GM12878 (cell line): ENCODE results near the gene AK4. TPM values are rescaled to one million over a fixed set of nuclear protein-coding genes. Genes with fewer than 3 reads are reported as not detected.
A peak's percentile ranks its signal among the peaks of the same experiment; 100 is the strongest.

Experiments used
- ATAC-seq: fragments of 200-7000 bp; cut with Tn5 transposase; 3 replicates; pipeline ENCODE4 v1.9.1; 2020; ENCODE audit warnings: mild to moderate bottlenecking, moderate library complexity
- BruUV-seq: library from RNA; stranded (reverse); fragments of 400-500 nt; replicated peaks from 2 replicates; lab custom pipeline; 2021; lab: Mats Ljungman, UMichigan
- CTCF ChIA-PET: fragments of 300-600 bp; sonication (Branson Sonifier 250); formaldehyde crosslinking; extraction: SDS; loops from one replicate; lab custom pipeline; 2021; ENCODE audit warnings: inconsistent platforms; lab: Yijun Ruan, JAX
- POLR2A ChIA-PET: fragments of 350-600 bp; formaldehyde crosslinking; extraction: SDS; loops from one replicate; lab custom pipeline; 2021; ENCODE audit warnings: inconsistent platforms; lab: Charles Lee
- RAD21 ChIA-PET: fragments of 300-600 bp; sonication (Branson Sonifier 250); formaldehyde crosslinking; loops from one replicate; lab custom pipeline; 2023; ENCODE audit warnings: antibody characterized with exemption; ENCODE audit not compliant: unreplicated experiment; lab: Charles Lee
- SMC1A ChIA-PET: fragments of 300-600 bp; sonication (Branson Sonifier 250); formaldehyde crosslinking; loops from one replicate; lab custom pipeline; 2023; ENCODE audit not compliant: unreplicated experiment, uncharacterized antibody; lab: Charles Lee
- DNase-seq: peaks from one replicate; pipeline ENCODE4 v3.0.0-alpha.2; 2011; ENCODE audit warnings: low read depth, low spot score
- FAIRE-seq: peaks from 3 replicates; lab custom pipeline; 2011; peaks lifted over from hg19 to GRCh38; lab: Jason Lieb, UNC
- H2AFZ ChIP-seq: 2 replicates; pipeline ENCODE4 v1.6.0; 2011; ENCODE audit warnings: low read depth, low read length, control low read depth; ENCODE audit not compliant: control insufficient read depth
- H3K27ac ChIP-seq: 2 replicates; pipeline ENCODE4 v1.5.1; 2011; ENCODE audit warnings: control low read depth; ENCODE audit not compliant: control insufficient read depth, insufficient read depth
- H3K27me3 ChIP-seq, 2 experiments: replicated peaks in 1 of 2; 2 replicates each; pipeline versions ENCODE4 v1.6.0 to v1.6.1; 2011; ENCODE audit warnings: low read length in 1 of 2; ENCODE audit not compliant: control insufficient read depth in 2 of 2, insufficient read depth in 2 of 2
- H3K36me3 ChIP-seq, 2 experiments: 2 replicates each; pipeline ENCODE4 v1.5.1; 2011; ENCODE audit warnings: low read length in 1 of 2; ENCODE audit not compliant: control insufficient read depth in 2 of 2, insufficient read depth in 2 of 2
- H3K4me1 ChIP-seq: 2 replicates; pipeline ENCODE4 v1.6.1; 2011; ENCODE audit warnings: mild to moderate bottlenecking, low read length, moderate library complexity, mixed read lengths; ENCODE audit not compliant: control insufficient read depth, insufficient read depth
- H3K4me2 ChIP-seq: 2 replicates; pipeline ENCODE4 v1.6.0; 2011; ENCODE audit warnings: control low read depth; ENCODE audit not compliant: control insufficient read depth, insufficient read depth
- H3K4me3 ChIP-seq: fragments of 200-600 bp; sonication (generic); 2 replicates; pipeline ENCODE4 v1.5.1; 2016
- H3K79me2 ChIP-seq: 2 replicates; pipeline ENCODE4 v1.6.0; 2011; ENCODE audit warnings: low read length; ENCODE audit not compliant: control insufficient read depth, insufficient read depth
- H3K9ac ChIP-seq: 2 replicates; pipeline ENCODE4 v1.8.0; 2011; ENCODE audit warnings: low read length, control low read depth, mixed read lengths; ENCODE audit not compliant: control insufficient read depth, insufficient read depth
- H3K9me3 ChIP-seq: replicated peaks from 3 replicates; pipeline ENCODE4 v1.5.1; 2011; ENCODE audit warnings: mild to moderate bottlenecking, low read length; ENCODE audit not compliant: control insufficient read depth, insufficient read depth
- H4K20me1 ChIP-seq: 2 replicates; pipeline ENCODE4 v1.6.0; 2011; ENCODE audit not compliant: control insufficient read depth, insufficient read depth
- ZZZ3 ChIP-seq: IDR thresholded peaks from 2 replicates; pipeline ENCODE4 v1.6.1; 2011; ENCODE audit warnings: low read depth; ENCODE audit not compliant: control insufficient read depth, insufficient read length
- WGBS: methylation state at CpG from one replicate; pipeline ENCODE4 v1.1.6; 2016; ENCODE audit warnings: low lambda C conversion rate; ENCODE audit not compliant: insufficient replicate concordance, insufficient coverage; ENCODE audit errors: missing lambda C conversion rate; 5-methylcytosine and 5-hydroxymethylcytosine counted together
- in situ Hi-C: fragments of 300-500 bp; cut with MboI; formaldehyde crosslinking; loops from 9 replicates; pipeline ENCODE4 v1.14.3; 2018; ENCODE audit warnings: mixed read lengths
- intact Hi-C: fragments of 100-400 bp; cut with micrococcal nuclease; formaldehyde crosslinking; loops from one replicate; pipeline ENCODE4 v1.14.2; 2022; ENCODE audit not compliant: unreplicated experiment
- polyA plus RNA-seq, 11 experiments: library from polyadenylated mRNA; depleted of rRNA in 4 of 11; unstranded in 6 of 11; stranded (reverse) in 5 of 11; fragments of >200 nt; fragmentation: Nextera tagmentation in 4 of 11; fragmentation: Illumina TruSeq in 1 of 11; extraction: Ambion mirVana in 4 of 11; extraction: Trizol in 1 of 11; gene quantifications; 1 replicate in 1 of 11; 2 replicates in 10 of 11; pipeline versions ENCODE4 v1.2.1 to v1.2.3, GENCODE V29; 2011 to 2016; ENCODE audit warnings: inconsistent platforms in 2 of 11, missing spikeins in 2 of 11, low read depth in 1 of 11
- total RNA-seq, 4 experiments: library from RNA; depleted of rRNA in 3 of 4; stranded (reverse); fragments of >200 nt in 3 of 4; fragmentation: Illumina TruSeq in 1 of 4; extraction: Trizol in 1 of 4; gene quantifications; 2 replicates each; pipeline versions ENCODE4 v1.2.1 to v1.2.3, GENCODE V29; 2013 to 2021
- TF ChIP-seq, protein P1 (sequence below): fragments of 450-650 bp; IDR thresholded peaks from 2 replicates; pipeline ENCODE4 v1.6.1; 2016; ENCODE audit warnings: mild to moderate bottlenecking

Gene AK4
- total and polyA plus RNA-seq, 10 of the 15 experiments (the other 5 are each of a cell fraction or from before 2014, with no cell fraction given): 23.9 to 161 (median 49.0) TPM

DNA sequence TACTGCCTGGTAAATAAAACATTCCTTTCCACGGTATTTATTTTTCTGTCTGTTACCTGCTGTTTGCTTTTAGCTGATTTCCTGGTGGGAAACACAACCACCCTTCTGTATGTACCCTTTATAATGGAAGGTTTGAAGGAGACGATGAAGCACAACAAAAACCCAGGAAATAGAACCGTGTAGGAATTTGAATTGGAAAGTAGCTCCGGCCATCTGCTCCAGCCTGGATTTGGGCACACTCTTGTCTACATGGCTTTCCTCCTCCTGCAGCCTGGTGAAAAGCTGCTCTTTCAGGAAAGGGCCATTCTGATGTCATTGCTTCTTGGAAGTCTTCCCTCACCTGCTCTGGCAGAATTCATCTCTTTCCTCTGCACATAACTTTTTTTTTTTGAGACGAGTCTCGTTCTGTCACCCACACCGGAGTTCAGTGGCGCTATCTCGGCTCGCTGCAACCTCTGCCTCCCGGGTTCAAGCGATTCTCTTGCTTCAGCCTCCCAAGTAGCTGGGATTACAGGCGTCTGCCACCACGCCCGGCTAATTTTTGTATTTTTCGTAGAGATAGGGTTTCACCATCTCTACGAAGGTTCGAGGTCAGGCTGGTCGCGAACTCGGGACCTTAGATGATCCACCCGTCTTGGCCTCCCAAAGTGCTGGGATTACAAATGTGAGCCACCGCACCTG is 2.7 kb downstream of the AK4 start:
- SMC1A ChIA-PET: interaction anchor here (0.7 to 4.0 kb wide), 8 partner anchors 10 to 75 kb away, joined by 3 to 18 read pairs (median 4); no protein-coding TSS in a partner anchor
- Histone ChIP-seq H3K4me1 (peaks cover 5% of the 10 kb centered on the region; the same call in 1 of the 2 replicates), H3K79me2 (peaks cover 70% of the 10 kb centered on the region), H3K4me3 (peak overlapping the region; percentile 87), H4K20me1 (no peaks in the 10 kb centered on the region; the same call in 1 of the 2 replicates), H3K9me3 (no peaks in the 10 kb centered on the region), H3K9ac (no peak overlapping the region), H3K27ac (no peak overlapping the region), H2AFZ (no peak overlapping the region), H3K27me3 (peaks cover 0 to 4% of the 10 kb centered on the region in 2 experiments; a peak in 1 of 4 replicates), H3K4me2 (peak overlapping the region; percentile 28), H3K36me3 (no peaks in the 10 kb centered on the region; a peak in 1 of 4 replicates)
- in situ Hi-C loops: no loop called here
- POLR2A ChIA-PET: interaction anchor here (0.5 to 1.5 kb wide), 3 partner anchors 14 to 23 kb away, joined by 3 to 7 read pairs (median 3); no protein-coding TSS in a partner anchor
- FAIRE-seq: no peak
- TF ChIP-seq, protein P1, sequence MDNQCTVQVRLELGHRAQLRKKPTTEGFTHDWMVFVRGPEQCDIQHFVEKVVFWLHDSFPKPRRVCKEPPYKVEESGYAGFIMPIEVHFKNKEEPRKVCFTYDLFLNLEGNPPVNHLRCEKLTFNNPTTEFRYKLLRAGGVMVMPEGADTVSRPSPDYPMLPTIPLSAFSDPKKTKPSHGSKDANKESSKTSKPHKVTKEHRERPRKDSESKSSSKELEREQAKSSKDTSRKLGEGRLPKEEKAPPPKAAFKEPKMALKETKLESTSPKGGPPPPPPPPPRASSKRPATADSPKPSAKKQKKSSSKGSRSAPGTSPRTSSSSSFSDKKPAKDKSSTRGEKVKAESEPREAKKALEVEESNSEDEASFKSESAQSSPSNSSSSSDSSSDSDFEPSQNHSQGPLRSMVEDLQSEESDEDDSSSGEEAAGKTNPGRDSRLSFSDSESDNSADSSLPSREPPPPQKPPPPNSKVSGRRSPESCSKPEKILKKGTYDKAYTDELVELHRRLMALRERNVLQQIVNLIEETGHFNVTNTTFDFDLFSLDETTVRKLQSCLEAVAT: peak; percentile 53; the same call in 1 of the 2 replicates
- no peak for TF ChIP-seq ZZZ3
- intact Hi-C loops: no loop called here
- no TSS peak for BruUV-seq
- CTCF ChIA-PET: interaction anchor here (0.6 to 3.7 kb wide), 8 partner anchors 10 to 344 kb away, joined by 3 to 15 read pairs (median 4); no protein-coding TSS in a partner anchor
- no peak for ATAC-seq
- 85% methylated on average over 23 of the region's 23 CpGs for WGBS
- RAD21 ChIA-PET: interaction anchor here (0.6 to 2.2 kb wide), 6 partner anchors 9 to 75 kb away, joined by 3 to 4 read pairs (median 3); no protein-coding TSS in a partner anchor
- no peak for DNase-seq
